K562 (cell line): Measurements from ENCODE around the gene ZNF280C. TPM values are rescaled to one million over a fixed set of nuclear protein-coding genes. Genes with fewer than 3 reads are reported as not detected.

Experiments used
- ATAC-seq: fragments of 200-7000 bp; cut with Tn5 transposase; 3 replicates; pipeline ENCODE4 v1.9.1; 2020; ENCODE audit warnings: moderate library complexity
- BruUV-seq: library from RNA; stranded (reverse); fragments of 400-500 nt; replicated peaks from 2 replicates; lab custom pipeline; 2021; lab: Mats Ljungman, UMichigan
- CTCF ChIA-PET: fragments of 300-600 bp; formaldehyde crosslinking; extraction: SDS; loops from one replicate; lab custom pipeline; 2021; ENCODE audit warnings: low intra/inter-chr PET ratio; lab: Yijun Ruan, JAX
- POLR2A ChIA-PET: fragments of 300-600, 350-650 bp; sonication (Branson Sonifier 250); formaldehyde crosslinking; extraction: SDS; loops from one replicate; lab custom pipeline; 2021; ENCODE audit warnings: antibody characterized with exemption, inconsistent platforms; lab: Yijun Ruan, JAX
- DNase-seq, 4 experiments: peaks; one replicate each; pipeline versions ENCODE4 v3.0.0 to v3.0.0-alpha.2; 2011 to 2018; ENCODE audit warnings: low spot score in 3 of 4, mixed read lengths in 3 of 4; ENCODE audit errors: extremely low read depth in 1 of 4
- FAIRE-seq: peaks from 2 replicates; lab custom pipeline; 2011; peaks lifted over from hg19 to GRCh38; lab: Jason Lieb, UNC
- H2AFZ ChIP-seq: 2 replicates; pipeline ENCODE4 v1.6.0; 2011; ENCODE audit warnings: low read depth, low read length, control low read depth, inconsistent platforms
- H3K27ac ChIP-seq: fragments of 200-600 bp; 3 replicates; pipeline ENCODE4 v1.8.0; 2011; ENCODE audit warnings: low read depth, mild to moderate bottlenecking, control low read depth, inconsistent platforms, low read length, moderate library complexity, mixed read lengths; ENCODE audit errors: extremely low read depth
- H3K27me3 ChIP-seq, 2 experiments: fragments of 300-600 bp in 1 of 2; 2 replicates in 1 of 2; 3 replicates in 1 of 2; pipeline versions ENCODE4 v1.6.0 to v1.8.0; 2011; ENCODE audit warnings: inconsistent platforms in 2 of 2, low read length in 2 of 2, mild to moderate bottlenecking in 1 of 2, mixed read lengths in 1 of 2, moderate library complexity in 1 of 2; ENCODE audit not compliant: control insufficient read depth in 2 of 2, insufficient read depth in 2 of 2
- H3K36me3 ChIP-seq: fragments of 300-600 bp; 3 replicates; pipeline ENCODE4 v1.8.0; 2011; ENCODE audit warnings: mild to moderate bottlenecking, low read length, inconsistent platforms; ENCODE audit not compliant: control insufficient read depth, insufficient read depth
- H3K4me1 ChIP-seq, 2 experiments: fragments of 200-600 bp in 1 of 2; replicated peaks in 1 of 2; 2 replicates in 1 of 2; 3 replicates in 1 of 2; pipeline versions ENCODE4 v1.5.1 to v1.8.0; 2011; ENCODE audit warnings: inconsistent platforms in 2 of 2, low read length in 2 of 2, mild to moderate bottlenecking in 1 of 2, mixed read lengths in 1 of 2, moderate library complexity in 1 of 2; ENCODE audit not compliant: control insufficient read depth in 2 of 2, insufficient read depth in 2 of 2
- H3K4me2 ChIP-seq: 2 replicates; pipeline ENCODE4 v1.6.1; 2011; ENCODE audit warnings: low read length, control low read depth, inconsistent platforms, mixed read lengths; ENCODE audit not compliant: insufficient read depth
- H3K4me3 ChIP-seq: fragments of 200-600 bp; sonication (generic), shearing (Covaris generic); 2 replicates; pipeline ENCODE4 v1.5.1; 2016; ENCODE audit warnings: control low read depth, inconsistent platforms
- H3K79me2 ChIP-seq: fragments of 200-600 bp; 3 replicates; pipeline ENCODE4 v1.8.0; 2011; ENCODE audit warnings: low read length, inconsistent platforms; ENCODE audit not compliant: control insufficient read depth, insufficient read depth
- H3K9ac ChIP-seq, 2 experiments: 2 replicates each; pipeline versions ENCODE4 v1.6.0 to v1.6.1; 2011; ENCODE audit warnings: low read depth in 2 of 2, low read length in 2 of 2, control low read depth in 1 of 2, inconsistent platforms in 1 of 2, mild to moderate bottlenecking in 1 of 2, mixed read lengths in 1 of 2; ENCODE audit not compliant: insufficient read depth in 1 of 2
- H3K9me1 ChIP-seq: one replicate; pipeline ENCODE4 v1.6.0; 2011; ENCODE audit warnings: inconsistent platforms, mild to moderate bottlenecking, low read length, moderate library complexity; ENCODE audit not compliant: control insufficient read depth, insufficient read depth
- H3K9me3 ChIP-seq: replicated peaks from 2 replicates; pipeline ENCODE4 v1.5.1; 2011; ENCODE audit warnings: low read depth, low read length, inconsistent platforms; ENCODE audit not compliant: control insufficient read depth, insufficient read depth
- H4K20me1 ChIP-seq: replicated peaks from 2 replicates; pipeline ENCODE4 v1.6.1; 2011; ENCODE audit warnings: low read length, inconsistent platforms, mixed read lengths; ENCODE audit not compliant: control insufficient read depth, insufficient read depth
- E2F1 ChIP-seq: sonication (generic); formaldehyde crosslinking; IDR thresholded peaks from 2 replicates; pipeline ENCODE4 v1.8.1; 2023; ENCODE audit warnings: mild to moderate bottlenecking, missing genetic modification reagents, moderate library complexity
- EP400 ChIP-seq: fragments of 450-650 bp; IDR thresholded peaks from 2 replicates; pipeline ENCODE4 v1.6.1; 2017; ENCODE audit warnings: antibody characterized with exemption, mild to moderate bottlenecking, moderate library complexity
- NCOA6 ChIP-seq: fragments of 450-650 bp; IDR thresholded peaks from 2 replicates; pipeline ENCODE4 v1.6.1; 2017; ENCODE audit warnings: mild to moderate bottlenecking
- SIN3A ChIP-seq, 2 experiments: fragments of 150-350 bp in 1 of 2; IDR thresholded peaks; 2 replicates each; pipeline ENCODE4 v1.6.1; 2011 to 2016; ENCODE audit warnings: borderline replicate concordance in 2 of 2, low read depth in 2 of 2, low read length in 2 of 2, mild to moderate bottlenecking in 2 of 2, moderate library complexity in 2 of 2; ENCODE audit not compliant: control insufficient read depth in 1 of 2
- THAP12 ChIP-seq: fragments of 250-450 bp; sonication (Bioruptor Pico); IDR thresholded peaks from 2 replicates; pipeline ENCODE4 v1.9.0; 2021; ENCODE audit warnings: mild to moderate bottlenecking, inconsistent platforms
- ZBTB12 ChIP-seq: fragments of 250-450 bp; sonication (Bioruptor Pico); IDR thresholded peaks from 2 replicates; pipeline ENCODE4 v1.4.0; 2020
- ZNF324 ChIP-seq: fragments of 250-450 bp; sonication (Bioruptor Pico); IDR thresholded peaks from 2 replicates; pipeline ENCODE4 v1.4.0; 2020; ENCODE audit warnings: mild to moderate bottlenecking
- in situ Hi-C: fragments of 300-500 bp; cut with MboI; formaldehyde crosslinking; loops from 4 replicates; pipeline ENCODE4 v1.15.0; 2018; ENCODE audit warnings: inconsistent platforms, mixed read lengths
- intact Hi-C: fragments of 100-400 bp; cut with micrococcal nuclease; formaldehyde crosslinking; loops from 2 replicates; pipeline ENCODE4 v1.14.2; 2022
- polyA plus RNA-seq, 8 experiments: library from polyadenylated mRNA; depleted of rRNA in 4 of 8; stranded (reverse) in 5 of 8; unstranded in 3 of 8; fragments of >200 nt; fragmentation: Nextera tagmentation in 2 of 8; fragmentation: Illumina TruSeq in 1 of 8; extraction: Ambion mirVana in 2 of 8; extraction: Trizol in 1 of 8; gene quantifications; 2 replicates each; pipeline versions ENCODE4 v1.2.1 to v1.2.3, GENCODE V29; 2011 to 2014; ENCODE audit warnings: inconsistent platforms in 1 of 8, missing spikeins in 1 of 8
- total RNA-seq, 7 experiments: library from RNA; depleted of rRNA in 6 of 7; stranded (reverse); fragments of >200 nt in 6 of 7; fragmentation: Illumina TruSeq in 2 of 7; extraction: Trizol in 2 of 7; gene quantifications; 2 replicates each; pipeline versions ENCODE4 v1.2.1 to v1.2.3, GENCODE V29; 2011 to 2021; ENCODE audit warnings: low replicate concordance in 1 of 7

Gene ZNF280C
- total and polyA plus RNA-seq, 9 of the 15 experiments (the other 6 are each of a cell fraction or from before 2014, with no cell fraction given), result 1.6 to 8.3 (median 4.4) TPM

- no peak overlapping the region for H2AFZ ChIP-seq
- intact Hi-C loops (no loop called here), in situ Hi-C loops (no loop called here)
- ChIA-PET POLR2A (no interaction called here), CTCF (no interaction called here)
- no peak overlapping the region for H3K4me2 ChIP-seq
- ATAC-seq, result no peak
- no peaks in the 10 kb centered on the region for H3K27me3 ChIP-seq
- H3K9ac ChIP-seq, result no peak overlapping the region
- H3K9me3 ChIP-seq, result no peaks in the 10 kb centered on the region
- H3K4me1 ChIP-seq, result no peaks in the 10 kb centered on the region
- no peaks in the 10 kb centered on the region for H3K79me2 ChIP-seq
- H3K9me1 ChIP-seq, result no peaks in the 10 kb centered on the region
- no peak overlapping the region for H3K27ac ChIP-seq
- H4K20me1 ChIP-seq, result no peaks in the 10 kb centered on the region
- TF ChIP-seq ZBTB12 (CRISPR knock-in tag) (no peak), NCOA6 (no peak), SIN3A (IDR thresholded peaks at IDR 0.05; ENCODE audit: borderline replicate concordance in 2 of 2, control insufficient read depth in 1 of 2, low read depth in 2 of 2, low read length in 2 of 2) (no peak), E2F1 (CRISPR knock-in tag) (no peak), THAP12 (CRISPR knock-in tag) (no peak), EP400 (no peak), ZNF324 (no peak)
- no TSS peak for BruUV-seq
- no peak for FAIRE-seq
- peaks cover 19% of the 10 kb centered on the region; the same call in 2 of the 3 replicates for H3K36me3 ChIP-seq
- no peak overlapping the region for H3K4me3 ChIP-seq
- no peak for DNase-seq
Observed at GRCh38 chrX:130245441-130245840, 23.3 kb downstream of the ZNF280C start.
